ENCODE results near the gene ANKRD65.

Gene ANKRD65

DNA sequence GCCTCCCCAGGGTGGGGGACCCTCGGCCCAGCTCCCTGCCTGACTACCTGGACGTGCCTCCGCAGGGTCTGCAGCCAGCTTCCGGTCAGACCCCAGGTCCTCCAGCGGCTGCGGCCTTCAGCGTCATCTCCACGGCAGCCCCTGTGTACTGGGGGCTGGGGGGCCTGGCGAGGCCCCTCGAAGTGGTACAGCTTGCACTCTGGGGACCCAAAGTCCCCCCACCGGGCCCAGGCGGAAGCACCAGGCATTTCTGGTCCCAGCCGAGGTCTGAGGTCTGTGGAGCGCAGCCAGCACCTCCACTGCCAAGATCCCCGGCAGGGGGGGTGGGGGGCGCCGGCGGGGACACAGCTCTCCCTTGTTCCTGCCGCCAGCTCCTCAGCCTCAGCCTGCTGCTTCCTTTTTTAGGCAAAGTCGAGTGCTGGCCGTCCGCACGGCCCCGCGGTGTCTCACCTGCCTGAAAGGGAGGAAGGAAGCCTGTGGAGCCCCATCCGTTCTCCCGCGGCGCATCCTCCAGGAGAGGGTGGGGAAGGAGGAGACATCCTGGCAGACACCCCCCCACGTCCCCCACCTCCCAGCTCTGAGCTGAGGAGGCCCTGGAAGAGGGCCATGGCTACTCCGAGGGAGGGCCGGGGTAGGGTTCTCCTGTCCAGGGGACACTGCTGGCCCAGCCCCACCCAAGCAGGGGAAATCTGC, 13.2 kb upstream of the ANKRD65 start:
- Histone ChIP-seq H2AK5ac (ENCODE audit: low read length, severe bottlenecking) (peak overlapping the region; percentile 48), H3K4me1 (ENCODE audit: control insufficient read depth, insufficient read depth, low read depth, low read length) (peaks cover 89% of the 10 kb centered on the region), H3K18ac (ENCODE audit: low read depth in 1 of 2, low read length in 2 of 2) (peak overlapping the region in 1 of 2 experiments; percentile 29), H2BK15ac (ENCODE audit: low read depth, poor library complexity, severe bottlenecking) (peak overlapping the region; percentile 60), H3K4me2 (ENCODE audit: low read length, poor library complexity, severe bottlenecking) (no peak overlapping the region), H3K9ac (ENCODE audit: low read length) (no peak overlapping the region), H2BK5ac (ENCODE audit: low read depth, low read length, poor library complexity, severe bottlenecking) (no peak overlapping the region), H4K8ac (ENCODE audit: low read length) (peak overlapping the region; percentile 89), H3K36me3 (ENCODE audit: control insufficient read depth in 1 of 2, insufficient read depth in 2 of 2, low read depth in 1 of 2, low read length in 2 of 2) (peaks cover 0 to 22% of the 10 kb centered on the region in 2 experiments), H2BK12ac (ENCODE audit: low read length in 2 of 2) (peak overlapping the region; percentile 32 to 75), H3K79me1 (replicated peaks; ENCODE audit: low read length, poor library complexity, severe bottlenecking) (peaks cover 20% of the 10 kb centered on the region), H4K91ac (ENCODE audit: low read length) (peak overlapping the region; percentile 78), H3K27ac (ENCODE audit: low read length, poor library complexity, severe bottlenecking) (no peak overlapping the region), H3K23ac (ENCODE audit: low read length in 2 of 2) (no peak overlapping the region), H3K27me3 (ENCODE audit: control insufficient read depth in 1 of 2, insufficient read depth in 1 of 2, low read length in 2 of 2) (peaks cover 0 to 26% of the 10 kb centered on the region in 2 experiments), H3K4ac (ENCODE audit: low read depth in 1 of 2, low read length in 2 of 2) (peak overlapping the region in 1 of 2 experiments; percentile 41), H2BK120ac (ENCODE audit: low read depth, low read length) (no peak overlapping the region), H3K9me3 (ENCODE audit: control insufficient read depth, low read length) (no peaks in the 10 kb centered on the region), H3K14ac (ENCODE audit: low read length in 2 of 2) (no peak overlapping the region), H3K4me3 (ENCODE audit: insufficient read depth in 1 of 2, low read depth in 1 of 2, low read length in 2 of 2) (no peak overlapping the region), H2AFZ (ENCODE audit: low read depth, low read length) (no peak overlapping the region)
- no peak for DNase-seq
- WGBS = 42% methylated on average over 26 of the region's 32 CpGs

DNA sequence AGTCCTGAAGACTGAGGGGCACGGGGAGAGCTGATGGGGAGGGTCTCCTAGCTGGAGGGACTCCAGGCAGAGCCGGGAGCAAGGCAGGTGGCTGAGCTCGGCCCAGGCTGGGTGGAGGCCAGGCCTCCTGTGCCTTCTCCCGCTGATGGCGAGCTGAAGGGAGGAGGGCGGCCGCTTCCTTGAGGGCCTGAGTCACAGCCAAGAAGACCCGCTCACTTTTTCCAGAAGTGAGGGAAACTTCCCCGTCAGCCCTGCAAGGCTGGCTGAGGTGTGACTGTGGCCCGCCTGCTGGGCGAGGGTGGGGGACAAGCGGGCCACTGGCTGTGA, 12.7 kb upstream of the ANKRD65 start:
- WGBS = 24% methylated on average over 12 of the region's 12 CpGs

DNA sequence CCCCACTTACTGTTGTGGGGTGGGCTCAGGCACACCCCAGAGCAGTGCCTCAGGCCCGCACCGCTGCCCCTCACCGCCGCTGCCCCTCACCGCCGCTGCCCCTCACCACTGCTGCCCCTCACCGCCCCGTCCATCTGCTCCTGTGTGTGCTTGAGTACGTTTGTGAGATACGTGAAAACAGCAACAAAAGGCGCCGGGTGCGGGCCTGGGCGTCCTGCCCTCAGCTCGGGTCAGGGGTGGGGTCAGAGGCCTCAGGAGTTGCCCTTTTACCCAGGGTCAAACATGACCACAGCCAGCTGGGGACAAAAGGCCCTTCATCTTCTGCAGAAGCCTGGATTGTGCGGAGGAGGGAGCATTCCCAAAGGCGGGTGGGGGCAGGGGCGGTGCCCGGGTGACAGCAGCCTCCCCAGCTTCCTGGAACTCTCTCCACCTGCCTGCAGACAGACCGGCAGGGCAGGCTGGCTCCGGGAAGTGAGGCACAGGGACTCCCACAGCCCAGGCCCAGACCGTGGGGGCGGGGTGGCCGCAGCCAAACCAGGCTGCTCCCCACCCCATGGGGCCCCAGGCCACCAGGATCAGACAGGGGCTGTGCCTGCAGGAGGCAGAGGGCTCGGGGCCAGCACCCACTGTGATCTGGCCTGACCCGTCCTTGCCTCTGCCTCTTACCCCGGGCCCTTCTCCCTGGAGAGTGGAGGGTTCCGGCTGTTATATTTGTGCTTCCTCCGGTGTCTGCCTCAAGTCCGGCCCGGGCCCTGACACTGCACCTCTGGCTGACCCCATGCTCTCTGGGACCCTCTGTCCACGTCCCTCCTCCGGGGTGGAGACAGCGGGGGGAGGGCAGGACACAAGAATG, 12.1 kb upstream of the ANKRD65 start:
- Histone ChIP-seq H3K27me3 (ENCODE audit: control insufficient read depth in 1 of 2, insufficient read depth in 1 of 2, low read length in 2 of 2) (peaks cover 0 to 20% of the 10 kb centered on the region in 2 experiments), H4K91ac (ENCODE audit: low read length) (peak overlapping the region; percentile 67), H3K27ac (ENCODE audit: low read length, poor library complexity, severe bottlenecking) (peak overlapping the region; percentile 58), H3K23ac (ENCODE audit: low read length in 2 of 2) (no peak overlapping the region), H2BK15ac (ENCODE audit: low read depth, poor library complexity, severe bottlenecking) (peak overlapping the region; percentile 87), H2AK5ac (ENCODE audit: low read length, severe bottlenecking) (peak overlapping the region; percentile 11), H3K9ac (ENCODE audit: low read length) (no peak overlapping the region), H3K4me3 (ENCODE audit: insufficient read depth in 1 of 2, low read depth in 1 of 2, low read length in 2 of 2) (no peak overlapping the region), H3K18ac (ENCODE audit: low read depth in 1 of 2, low read length in 2 of 2) (peak overlapping the region; percentile 1 to 92), H2BK12ac (ENCODE audit: low read length in 2 of 2) (peak overlapping the region in 1 of 2 experiments; percentile 16), H3K4me2 (ENCODE audit: low read length, poor library complexity, severe bottlenecking) (no peak overlapping the region), H2BK120ac (ENCODE audit: low read depth, low read length) (peak overlapping the region; percentile 1), H3K36me3 (ENCODE audit: control insufficient read depth in 1 of 2, insufficient read depth in 2 of 2, low read depth in 1 of 2, low read length in 2 of 2) (peaks cover 0 to 12% of the 10 kb centered on the region in 2 experiments), H4K8ac (ENCODE audit: low read length) (peak overlapping the region; percentile 89), H2AFZ (ENCODE audit: low read depth, low read length) (no peak overlapping the region), H3K4ac (ENCODE audit: low read depth in 1 of 2, low read length in 2 of 2) (peak overlapping the region; percentile 19 to 20), H2BK5ac (ENCODE audit: low read depth, low read length, poor library complexity, severe bottlenecking) (no peak overlapping the region), H3K9me3 (ENCODE audit: control insufficient read depth, low read length) (no peaks in the 10 kb centered on the region), H3K4me1 (ENCODE audit: control insufficient read depth, insufficient read depth, low read depth, low read length) (peaks cover 78% of the 10 kb centered on the region), H3K79me1 (replicated peaks; ENCODE audit: low read length, poor library complexity, severe bottlenecking) (peaks cover 15% of the 10 kb centered on the region), H3K14ac (ENCODE audit: low read length in 2 of 2) (peak overlapping the region in 1 of 2 experiments; percentile 71)
- WGBS = 49% methylated on average over 34 of the region's 34 CpGs
- DNase-seq = no peak

More for the DNA sequence above, 12.7 kb upstream of the ANKRD65 start:
- peaks cover 0 to 17% of the 10 kb centered on the region in 2 experiments for H3K36me3 ChIP-seq (ENCODE audit: control insufficient read depth in 1 of 2, insufficient read depth in 2 of 2, low read depth in 1 of 2, low read length in 2 of 2)
- H3K9ac ChIP-seq (ENCODE audit: low read length) = no peak overlapping the region
- H3K27ac ChIP-seq (ENCODE audit: low read length, poor library complexity, severe bottlenecking) = peak overlapping the region; percentile 58
- no peaks in the 10 kb centered on the region for H3K9me3 ChIP-seq (ENCODE audit: control insufficient read depth, low read length)
- peak overlapping the region; percentile 1 for H2BK120ac ChIP-seq (ENCODE audit: low read depth, low read length)
- H4K91ac ChIP-seq (ENCODE audit: low read length) = peak overlapping the region; percentile 78
- H4K8ac ChIP-seq (ENCODE audit: low read length) = peak overlapping the region; percentile 89
- H2BK12ac ChIP-seq (ENCODE audit: low read length in 2 of 2) = peak overlapping the region; percentile 16 to 32
- H3K4ac ChIP-seq (ENCODE audit: low read depth in 1 of 2, low read length in 2 of 2) = peak overlapping the region; percentile 1 to 41
- peaks cover 20% of the 10 kb centered on the region for H3K79me1 ChIP-seq (replicated peaks; ENCODE audit: low read length, poor library complexity, severe bottlenecking)
- H3K18ac ChIP-seq (ENCODE audit: low read depth in 1 of 2, low read length in 2 of 2) = peak overlapping the region; percentile 29 to 41
- no peak overlapping the region for H2BK5ac ChIP-seq (ENCODE audit: low read depth, low read length, poor library complexity, severe bottlenecking)
- no peak overlapping the region for H3K4me2 ChIP-seq (ENCODE audit: low read length, poor library complexity, severe bottlenecking)
- H3K14ac ChIP-seq (ENCODE audit: low read length in 2 of 2) = no peak overlapping the region
- H3K27me3 ChIP-seq (ENCODE audit: control insufficient read depth in 1 of 2, insufficient read depth in 1 of 2, low read length in 2 of 2) = peaks cover 0 to 23% of the 10 kb centered on the region in 2 experiments
- peak overlapping the region; percentile 87 for H2BK15ac ChIP-seq (ENCODE audit: low read depth, poor library complexity, severe bottlenecking)
- DNase-seq = peak; percentile 83
- H3K4me3 ChIP-seq (ENCODE audit: insufficient read depth in 1 of 2, low read depth in 1 of 2, low read length in 2 of 2) = no peak overlapping the region
- H3K23ac ChIP-seq (ENCODE audit: low read length in 2 of 2) = no peak overlapping the region
- H2AFZ ChIP-seq (ENCODE audit: low read depth, low read length) = no peak overlapping the region
- peak overlapping the region; percentile 48 for H2AK5ac ChIP-seq (ENCODE audit: low read length, severe bottlenecking)
- H3K4me1 ChIP-seq (ENCODE audit: control insufficient read depth, insufficient read depth, low read depth, low read length) = peaks cover 84% of the 10 kb centered on the region

All from mesenchymal stem cell (in vitro differentiated cells and primary cell).